Measurements from ENCODE around the gene LRRFIP2. TPM values are rescaled to one million over a fixed set of nuclear protein-coding genes. Genes with fewer than 3 reads are reported as not detected.
"Not testable (repeated sequence)": the region's sequence is repeated elsewhere in the genome, so short reads cannot be mapped to it uniquely, and the experiment has no call there.

Gene LRRFIP2, protein sequence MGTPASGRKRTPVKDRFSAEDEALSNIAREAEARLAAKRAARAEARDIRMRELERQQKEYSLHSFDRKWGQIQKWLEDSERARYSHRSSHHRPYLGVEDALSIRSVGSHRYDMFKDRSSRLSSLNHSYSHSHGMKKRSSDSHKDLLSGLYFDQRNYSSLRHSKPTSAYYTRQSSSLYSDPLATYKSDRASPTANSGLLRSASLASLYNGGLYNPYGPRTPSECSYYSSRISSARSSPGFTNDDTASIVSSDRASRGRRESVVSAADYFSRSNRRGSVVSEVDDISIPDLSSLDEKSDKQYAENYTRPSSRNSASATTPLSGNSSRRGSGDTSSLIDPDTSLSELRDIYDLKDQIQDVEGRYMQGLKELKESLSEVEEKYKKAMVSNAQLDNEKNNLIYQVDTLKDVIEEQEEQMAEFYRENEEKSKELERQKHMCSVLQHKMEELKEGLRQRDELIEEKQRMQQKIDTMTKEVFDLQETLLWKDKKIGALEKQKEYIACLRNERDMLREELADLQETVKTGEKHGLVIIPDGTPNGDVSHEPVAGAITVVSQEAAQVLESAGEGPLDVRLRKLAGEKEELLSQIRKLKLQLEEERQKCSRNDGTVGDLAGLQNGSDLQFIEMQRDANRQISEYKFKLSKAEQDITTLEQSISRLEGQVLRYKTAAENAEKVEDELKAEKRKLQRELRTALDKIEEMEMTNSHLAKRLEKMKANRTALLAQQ
- total RNA-seq (2014; rRNA removed; shearing (Covaris generic)), result 60.6 and 67.5 TPM in 2 replicates

DNA sequence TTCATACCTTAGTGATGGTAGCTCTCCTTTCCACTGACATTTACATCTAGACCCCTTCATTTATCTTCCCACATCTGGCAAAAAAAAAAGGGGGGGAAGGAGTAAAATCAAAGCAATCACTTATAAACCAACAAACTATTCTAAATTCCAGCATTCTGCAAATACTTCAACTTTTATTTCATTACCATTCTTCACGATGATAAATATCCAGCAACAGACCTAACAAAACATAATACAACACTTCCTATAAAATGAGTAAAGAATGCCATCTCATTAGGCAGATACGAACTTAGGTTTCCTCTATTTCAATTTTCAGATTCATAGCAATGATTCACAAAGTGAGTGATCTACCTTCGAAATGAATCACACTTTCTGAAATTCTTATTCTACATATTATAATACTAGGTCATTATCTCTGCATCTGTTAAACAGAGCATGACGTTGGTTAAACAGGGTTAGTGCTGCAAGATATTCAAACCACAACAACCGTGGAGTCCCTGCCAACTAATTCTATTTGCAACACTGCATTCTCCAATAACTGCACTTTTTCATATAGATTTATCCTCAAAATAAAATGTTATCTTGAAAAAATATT, at the start of gene LRRFIP2:
Gene LRRFIP2, minus strand, starts transcription at position 51 of the 595 bp plus-strand sequence. CDS start 25,599 bp downstream, outside the sequence.
- Histone ChIP-seq H3K27me3 (replicated peaks) (no peaks in the 10 kb centered on the region), H3K27ac (peak within 1 kb of the TSS; percentile 75), H3K36me3 (peaks cover 53% of the 10 kb centered on the region), H3K9me3 (replicated peaks) (no peaks in the 10 kb centered on the region), H3K4me1 (replicated peaks) (peaks cover 35% of the 10 kb centered on the region), H3K4me3 (peak within 1 kb of the TSS; percentile 92)
- DNase-seq (ENCODE audit: low read depth in 1 of 2, low spot score in 2 of 2), result peak in 1 of 2 experiments; percentile 24

DNA sequence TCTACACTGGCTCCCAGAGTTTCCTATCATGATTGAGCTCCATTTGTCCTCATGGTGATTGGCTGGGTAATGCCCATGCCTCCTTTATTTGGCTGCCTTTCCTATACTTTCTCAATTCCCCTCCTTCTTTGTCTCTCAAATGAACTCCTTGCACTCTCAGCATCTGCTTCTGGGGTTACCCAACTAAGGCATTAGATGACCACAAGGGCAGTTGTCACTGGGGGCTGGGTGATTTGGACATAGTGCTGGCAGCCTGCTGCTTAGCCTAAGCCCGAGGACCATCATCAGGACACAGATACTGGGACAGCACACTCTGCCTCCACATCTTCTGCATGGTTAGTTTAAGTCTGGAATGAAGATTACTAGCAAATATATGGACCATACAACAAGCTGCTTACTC, 49.2 kb upstream of the LRRFIP2 start:
- Histone ChIP-seq H3K27ac (no peak overlapping the region), H3K4me3 (no peak overlapping the region), H3K27me3 (replicated peaks) (no peaks in the 10 kb centered on the region), H3K4me1 (replicated peaks) (peaks cover 22% of the 10 kb centered on the region), H3K36me3 (no peaks in the 10 kb centered on the region), H3K9me3 (replicated peaks) (no peaks in the 10 kb centered on the region)
- DNase-seq (ENCODE audit: low read depth in 1 of 2, low spot score in 2 of 2), result no peak

DNA sequence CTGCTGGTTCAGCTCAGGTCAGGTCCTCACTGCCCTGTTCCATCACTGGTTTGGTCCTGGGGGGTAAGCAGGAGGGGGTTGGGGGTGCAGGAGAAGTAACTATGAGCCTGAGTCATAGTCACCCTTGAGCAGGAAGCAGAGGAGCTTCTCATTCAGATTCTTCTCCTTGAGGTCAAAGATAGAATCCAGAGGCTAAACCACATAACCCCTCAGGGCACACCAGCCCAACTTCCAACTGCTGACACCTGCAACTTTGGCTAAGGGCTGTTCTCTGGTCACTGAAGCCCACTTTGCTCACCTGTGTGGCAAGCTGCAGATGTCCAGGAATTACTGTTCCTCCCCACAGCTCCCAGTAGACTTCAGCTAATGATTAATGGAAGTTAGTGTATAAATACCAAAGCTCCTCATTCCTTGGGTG, 48.8 kb upstream of the LRRFIP2 start:
- H3K4me3 ChIP-seq, result no peak overlapping the region
- DNase-seq (ENCODE audit: low read depth in 1 of 2, low spot score in 2 of 2), result no peak
- no peaks in the 10 kb centered on the region for H3K36me3 ChIP-seq
- no peaks in the 10 kb centered on the region for H3K9me3 ChIP-seq (replicated peaks)
- peaks cover 22% of the 10 kb centered on the region for H3K4me1 ChIP-seq (replicated peaks)
- H3K27ac ChIP-seq, result no peak overlapping the region
- no peaks in the 10 kb centered on the region for H3K27me3 ChIP-seq (replicated peaks)

DNA sequence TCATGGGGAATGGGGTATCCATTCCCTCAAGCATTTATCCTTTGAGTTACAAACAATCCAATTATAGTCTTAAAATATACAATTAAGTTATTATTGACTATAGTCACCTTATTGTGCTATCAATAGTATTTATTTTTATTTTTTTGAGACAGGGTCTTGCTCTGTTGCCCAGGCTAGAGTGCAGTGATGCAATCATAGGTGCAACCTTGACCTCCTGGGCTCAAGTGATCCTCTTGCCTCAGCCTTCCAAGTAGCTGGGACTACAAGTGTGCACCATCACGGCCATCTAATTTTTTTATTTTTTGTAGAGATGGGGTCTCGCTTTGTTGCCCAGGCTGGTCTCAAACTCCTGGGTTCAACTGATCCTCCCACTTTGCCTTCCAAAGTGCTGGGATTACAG, 48.2 kb upstream of the LRRFIP2 start:
- H3K27ac ChIP-seq; H3K36me3 ChIP-seq; H3K9me3 ChIP-seq (replicated peaks); DNase-seq (ENCODE audit: low read depth in 1 of 2, low spot score in 2 of 2); H3K4me3 ChIP-seq; H3K27me3 ChIP-seq (replicated peaks): not testable (repeated sequence)
- H3K4me1 ChIP-seq (replicated peaks), result peaks cover 22% of the 10 kb centered on the region

DNA sequence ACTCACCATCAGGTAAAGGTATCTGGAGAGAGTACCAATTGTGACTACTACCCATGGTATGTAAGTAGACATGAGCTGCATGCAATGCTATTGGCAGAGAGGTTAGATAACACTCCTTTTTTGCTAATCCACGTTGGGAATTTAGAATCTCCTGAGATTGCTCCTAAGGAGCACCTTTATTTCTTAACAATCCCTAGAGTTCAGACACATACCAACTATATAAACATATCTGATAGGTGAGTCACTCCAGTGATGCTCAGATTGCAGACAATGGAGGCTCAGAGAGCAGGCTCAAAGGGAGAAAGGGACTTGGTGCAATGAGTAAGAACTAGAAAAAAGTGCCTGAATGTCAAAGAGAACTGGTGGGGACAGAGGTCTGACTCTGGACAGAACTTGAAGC, 47.0 kb upstream of the LRRFIP2 start:
- H3K4me3 ChIP-seq, result no peak overlapping the region
- peaks cover 22% of the 10 kb centered on the region for H3K4me1 ChIP-seq (replicated peaks)
- H3K27ac ChIP-seq, result 0 out of 2 replicates have a peak overlapping the region, but pooled peaks have one; percentile 16
- no peaks in the 10 kb centered on the region for H3K36me3 ChIP-seq
- no peaks in the 10 kb centered on the region for H3K27me3 ChIP-seq (replicated peaks)
- peak; percentile 67 to 70 for DNase-seq (ENCODE audit: low read depth in 1 of 2, low spot score in 2 of 2)
- no peaks in the 10 kb centered on the region for H3K9me3 ChIP-seq (replicated peaks)

DNA sequence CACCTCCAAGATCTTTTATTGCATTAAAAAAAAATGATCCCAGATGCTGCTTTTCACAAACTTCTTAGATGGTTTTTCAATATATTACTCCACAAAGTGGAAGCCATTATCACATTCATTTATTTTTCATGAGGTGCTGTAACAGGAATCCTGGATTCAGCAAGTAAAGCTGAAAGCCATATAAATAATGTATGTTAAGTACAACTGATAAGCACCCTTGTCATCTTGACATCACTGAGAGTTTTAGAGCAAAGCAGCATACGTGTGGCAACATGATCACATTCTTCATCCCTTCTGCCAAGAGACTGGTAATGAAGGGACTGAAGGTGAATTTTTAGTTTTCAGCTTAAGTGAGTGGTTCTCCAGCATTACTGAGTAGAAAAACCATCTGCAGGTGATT, 44.9 kb upstream of the LRRFIP2 start:
- no peak for DNase-seq (ENCODE audit: low read depth in 1 of 2, low spot score in 2 of 2)
- no peaks in the 10 kb centered on the region for H3K36me3 ChIP-seq
- H3K9me3 ChIP-seq (replicated peaks), result no peaks in the 10 kb centered on the region
- no peaks in the 10 kb centered on the region for H3K27me3 ChIP-seq (replicated peaks)
- H3K4me3 ChIP-seq, result no peak overlapping the region
- no peak overlapping the region for H3K27ac ChIP-seq
- peaks cover 22% of the 10 kb centered on the region for H3K4me1 ChIP-seq (replicated peaks)

DNA sequence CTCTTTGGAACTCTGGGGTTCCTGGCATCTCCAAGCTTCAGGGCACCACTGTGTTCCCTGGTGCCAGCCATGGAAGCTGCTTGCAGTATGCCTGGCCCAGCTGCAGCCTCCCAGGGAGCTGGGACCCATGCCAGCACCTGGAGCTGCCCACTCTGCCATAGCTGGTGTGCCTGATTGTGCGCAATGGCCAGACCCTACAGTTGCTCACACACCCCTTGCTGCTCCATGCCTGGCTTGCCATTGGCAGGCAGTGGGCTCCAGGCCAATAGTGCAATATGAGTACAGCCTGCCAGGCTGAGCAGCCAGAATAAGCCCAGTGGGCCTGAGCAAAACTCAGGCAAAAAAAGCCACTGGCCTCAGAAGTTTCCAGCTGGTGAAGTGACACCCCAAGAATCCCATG, 43.8 kb upstream of the LRRFIP2 start:
- Histone ChIP-seq H3K36me3 (no peaks in the 10 kb centered on the region), H3K4me1 (replicated peaks) (peaks cover 21% of the 10 kb centered on the region), H3K9me3 (replicated peaks) (no peaks in the 10 kb centered on the region), H3K27ac (no peak overlapping the region), H3K4me3 (no peak overlapping the region), H3K27me3 (replicated peaks) (no peaks in the 10 kb centered on the region)
- no peak for DNase-seq (ENCODE audit: low read depth in 1 of 2, low spot score in 2 of 2)

DNA sequence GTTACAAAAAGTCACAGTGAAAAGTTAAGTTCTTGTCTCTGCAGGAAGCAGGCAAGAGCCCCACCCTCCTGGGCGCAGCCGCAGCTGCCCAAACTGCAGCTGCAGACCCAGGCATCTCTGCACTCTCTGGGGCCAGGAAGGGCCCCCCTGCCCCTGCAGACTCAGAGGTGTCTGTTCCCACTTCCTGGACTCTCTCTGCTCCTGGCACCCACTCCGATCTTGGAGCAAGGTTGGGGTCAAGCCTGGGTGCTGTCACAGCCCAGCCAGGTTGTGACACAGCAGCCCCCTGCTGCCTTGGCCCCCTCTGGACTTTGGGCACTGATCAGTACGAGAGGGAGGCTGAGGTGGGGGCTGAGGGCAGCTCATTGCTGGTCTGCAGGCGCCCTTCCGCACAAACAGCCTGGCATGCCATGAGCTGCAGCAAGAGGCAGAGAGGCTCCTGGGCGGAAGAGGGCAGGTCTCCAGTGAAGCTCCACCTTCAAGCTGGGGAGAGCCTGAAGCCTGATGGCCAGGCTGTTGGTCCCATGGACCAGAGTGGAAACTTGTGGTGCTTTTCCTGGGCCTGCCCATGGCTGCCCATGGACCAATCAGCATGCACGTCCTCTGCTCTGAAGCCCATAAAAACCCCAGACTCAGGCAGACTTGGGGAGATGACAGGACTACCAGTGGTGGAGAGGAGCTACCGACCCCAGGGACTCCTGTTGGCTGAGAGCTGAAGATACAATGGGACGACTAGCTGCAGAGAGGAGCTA, 42.9 kb upstream of the LRRFIP2 start:
- Histone ChIP-seq H3K27me3 (replicated peaks) (no peaks in the 10 kb centered on the region), H3K9me3 (replicated peaks) (no peaks in the 10 kb centered on the region), H3K27ac (no peak overlapping the region), H3K36me3 (no peaks in the 10 kb centered on the region), H3K4me1 (replicated peaks) (peaks cover 13% of the 10 kb centered on the region), H3K4me3 (no peak overlapping the region)
- no peak for DNase-seq (ENCODE audit: low read depth in 1 of 2, low spot score in 2 of 2)

DNA sequence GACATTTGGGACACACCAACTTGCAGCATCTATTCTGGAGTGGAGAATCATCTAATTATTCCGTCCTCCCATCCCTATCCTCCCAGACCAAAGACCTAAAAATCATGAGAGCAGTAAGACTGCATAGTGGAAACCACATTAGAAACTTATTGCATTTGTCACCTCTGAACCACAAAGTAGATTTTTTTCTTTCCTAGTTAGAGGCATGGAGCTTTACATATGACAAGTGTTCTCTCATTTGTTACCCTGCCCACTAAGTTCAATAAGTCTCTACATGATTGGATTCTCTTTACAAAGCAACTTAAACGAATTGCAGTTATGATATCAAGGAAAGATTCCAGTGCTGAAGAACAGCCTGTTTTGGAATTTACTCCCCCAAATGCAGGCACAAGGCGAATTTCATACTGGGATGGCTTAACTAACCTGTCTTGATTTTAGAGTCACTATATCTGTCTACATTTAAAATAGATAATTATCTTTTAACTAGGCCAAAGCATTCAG, 42.3 kb upstream of the LRRFIP2 start:
- H3K36me3 ChIP-seq, result no peaks in the 10 kb centered on the region
- no peaks in the 10 kb centered on the region for H3K9me3 ChIP-seq (replicated peaks)
- H3K4me3 ChIP-seq, result no peak overlapping the region
- no peaks in the 10 kb centered on the region for H3K27me3 ChIP-seq (replicated peaks)
- no peak overlapping the region for H3K27ac ChIP-seq
- DNase-seq (ENCODE audit: low read depth in 1 of 2, low spot score in 2 of 2), result no peak
- H3K4me1 ChIP-seq (replicated peaks), result peaks cover 8% of the 10 kb centered on the region

DNA sequence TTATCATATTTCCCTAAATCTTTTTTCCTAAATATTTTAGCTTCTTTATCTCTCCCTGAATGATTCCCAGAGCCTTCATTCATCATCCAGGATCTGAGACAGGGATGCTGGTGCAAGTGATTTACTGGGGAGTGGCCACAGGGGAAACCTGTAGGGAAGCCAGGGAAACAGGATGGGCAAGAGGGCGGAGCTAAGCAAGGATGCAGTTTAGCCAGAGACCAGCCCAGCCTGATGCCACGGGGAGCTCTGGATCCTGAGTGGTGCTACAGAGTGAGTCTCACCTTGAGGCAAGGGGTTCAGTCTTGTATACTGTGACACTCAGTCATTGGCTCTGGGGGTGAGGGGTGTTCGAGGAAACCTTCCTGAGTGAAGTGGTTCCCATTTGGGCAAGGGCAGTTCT, 39.7 kb upstream of the LRRFIP2 start:
- H3K27ac ChIP-seq, result no peak overlapping the region
- no peaks in the 10 kb centered on the region for H3K9me3 ChIP-seq (replicated peaks)
- no peaks in the 10 kb centered on the region for H3K27me3 ChIP-seq (replicated peaks)
- H3K4me3 ChIP-seq, result no peak overlapping the region
- peaks cover 7% of the 10 kb centered on the region for H3K4me1 ChIP-seq (replicated peaks)
- H3K36me3 ChIP-seq, result no peaks in the 10 kb centered on the region
- DNase-seq (ENCODE audit: low read depth in 1 of 2, low spot score in 2 of 2), result no peak

DNA sequence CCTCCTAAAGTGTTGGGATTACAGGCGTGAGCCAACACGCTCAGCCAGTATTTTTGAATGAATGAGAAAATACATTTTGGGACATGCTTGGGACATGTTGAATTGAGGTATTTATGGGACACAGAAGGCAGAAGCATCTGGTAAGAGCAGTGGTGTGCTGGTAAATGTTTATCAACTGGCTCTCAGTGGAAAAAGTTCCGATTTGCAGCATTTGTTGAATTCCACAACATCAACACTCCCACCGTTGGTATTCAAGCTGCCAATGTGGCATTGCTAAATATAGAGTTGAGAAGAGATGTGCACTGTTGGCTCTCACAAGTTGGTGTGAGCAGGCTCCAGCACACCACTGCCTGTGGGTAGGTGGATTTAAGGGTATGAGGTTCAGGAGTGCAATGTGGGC, 35.8 kb upstream of the LRRFIP2 start:
- no peak for DNase-seq (ENCODE audit: low read depth in 1 of 2, low spot score in 2 of 2)

DNA sequence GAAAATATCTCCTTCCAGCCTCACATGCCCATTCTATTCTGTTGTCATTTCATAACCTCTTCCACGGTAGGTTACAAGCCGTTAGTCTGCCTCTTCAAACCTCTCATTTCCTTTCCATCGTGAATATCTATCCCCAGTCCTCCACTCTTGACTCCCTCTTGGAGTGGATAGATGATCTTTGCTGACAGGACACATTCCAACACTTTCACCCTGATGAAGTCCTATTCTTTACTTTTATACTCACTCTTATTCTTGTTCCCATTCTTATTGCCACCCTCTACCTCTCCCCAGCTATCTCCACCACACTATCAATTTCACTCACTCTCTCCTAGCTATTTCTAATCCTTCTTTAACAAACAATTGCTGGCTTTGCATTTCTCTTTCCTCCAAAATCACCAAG, 34.2 kb upstream of the LRRFIP2 start:
- H3K9me3 ChIP-seq (replicated peaks); H3K4me3 ChIP-seq; H3K36me3 ChIP-seq; H3K27ac ChIP-seq; H3K27me3 ChIP-seq (replicated peaks); DNase-seq (ENCODE audit: low read depth in 1 of 2, low spot score in 2 of 2): not testable (repeated sequence)
- peaks cover 29% of the 10 kb centered on the region for H3K4me1 ChIP-seq (replicated peaks)

More for the DNA sequence above, 35.8 kb upstream of the LRRFIP2 start:
- Histone ChIP-seq H3K27me3 (replicated peaks) (no peaks in the 10 kb centered on the region), H3K4me1 (replicated peaks) (peaks cover 24% of the 10 kb centered on the region), H3K9me3 (replicated peaks) (no peaks in the 10 kb centered on the region), H3K4me3 (no peak overlapping the region), H3K36me3 (no peaks in the 10 kb centered on the region), H3K27ac (no peak overlapping the region)

DNA sequence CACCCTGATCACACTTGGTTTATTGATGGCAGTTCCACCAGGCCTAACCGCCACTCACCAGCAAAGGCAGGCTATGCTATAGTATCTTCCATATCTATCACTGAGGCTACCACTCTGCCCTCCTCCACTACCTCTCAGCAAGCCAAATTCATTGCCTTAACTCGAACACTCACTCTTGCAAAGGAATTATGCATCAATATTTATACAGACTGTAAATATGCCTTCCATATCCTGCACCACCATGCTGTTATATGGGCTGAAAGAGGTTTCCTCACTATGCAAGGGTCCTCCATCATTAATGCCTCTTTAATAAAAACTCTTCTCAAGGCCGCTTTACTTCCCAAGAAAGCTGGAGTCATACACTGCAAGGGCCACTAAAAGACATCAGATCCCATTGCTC, 33.6 kb upstream of the LRRFIP2 start:
- not testable (repeated sequence) for H3K9me3 ChIP-seq (replicated peaks); H3K27me3 ChIP-seq (replicated peaks); DNase-seq (ENCODE audit: low read depth in 1 of 2, low spot score in 2 of 2); H3K27ac ChIP-seq; H3K4me3 ChIP-seq; H3K36me3 ChIP-seq
- peaks cover 29% of the 10 kb centered on the region for H3K4me1 ChIP-seq (replicated peaks)

Measured in SJSA1 (cell line).